Suprapubic skin (tissue), 4 donors: ENCODE measurements around the gene KIF12. TPM values are rescaled to one million over a fixed set of nuclear protein-coding genes. Genes with fewer than 3 reads are reported as not detected.
A peak's percentile ranks its signal among the peaks of the same experiment; 100 is the strongest.

Source experiments
- DNase-seq, 2 donors: peaks; one replicate each; pipeline ENCODE4 v3.0.0-alpha.2; 2019; ENCODE audit warnings: low spot score in 2 of 2
- H3K27ac ChIP-seq: fragments of 200-600 bp; sonication (generic); one replicate; pipeline ENCODE4 v1.5.1; 2019
- H3K27me3 ChIP-seq: fragments of 200-600 bp; sonication (generic); one replicate; pipeline ENCODE4 v1.5.1; 2019
- H3K36me3 ChIP-seq: fragments of 200-600 bp; sonication (generic); one replicate; pipeline ENCODE4 v1.5.1; 2019
- H3K4me1 ChIP-seq: fragments of 200-600 bp; sonication (generic); one replicate; pipeline ENCODE4 v1.5.1; 2019
- H3K4me3 ChIP-seq: fragments of 200-600 bp; sonication (generic); one replicate; pipeline ENCODE4 v1.5.1; 2019; ENCODE audit warnings: mild to moderate bottlenecking
- H3K9me3 ChIP-seq: fragments of 200-600 bp; sonication (generic); one replicate; pipeline ENCODE4 v1.5.1; 2019
- EP300 ChIP-seq: sonication (generic); formaldehyde crosslinking; IDR thresholded peaks from one replicate; pipeline ENCODE4 v1.6.1; 2017; ENCODE audit warnings: antibody characterized with exemption
- POLR2A ChIP-seq, 2 donors: fragments of 450-650 bp; IDR thresholded peaks; one replicate each; pipeline ENCODE4 v1.6.1; 2017; ENCODE audit warnings: antibody characterized with exemption in 2 of 2, mild to moderate bottlenecking in 2 of 2, moderate library complexity in 2 of 2
- POLR2AphosphoS5 ChIP-seq, 3 donors: sonication (generic); formaldehyde crosslinking; IDR thresholded peaks; one replicate each; pipeline ENCODE4 v1.6.1; 2017; ENCODE audit warnings: antibody characterized with exemption in 3 of 3
- WGBS: methylation state at CpG from one replicate; pipeline ENCODE4 v1.1.5; 2018; 5-methylcytosine and 5-hydroxymethylcytosine counted together
- total RNA-seq, 4 donors: library from RNA; depleted of rRNA; stranded (reverse); fragments of >200 nt; gene quantifications; one replicate each; pipeline ENCODE4 v1.1.0, GENCODE V29; 2016
- TF ChIP-seq, protein P1 (sequence below), 2 donors: fragments of 200-600 bp in 1 of 2; fragments of 450-650 bp in 1 of 2; sonication (generic) in 1 of 2; IDR thresholded peaks; one replicate each; pipeline ENCODE4 v1.5.1; 2016 to 2019; ENCODE audit warnings: antibody characterized with exemption in 2 of 2, mild to moderate bottlenecking in 1 of 2, moderate library complexity in 1 of 2

KIF12 gene
- total RNA-seq, 4 donors from 2014 or later = 1.1 to 3.1 (median 2.1) TPM

GRCh38 chr9:114124666-114125475, 25.8 kb upstream of the KIF12 start:
- Histone ChIP-seq H3K27ac (no peak overlapping the region), H3K9me3 (peaks cover 5% of the 10 kb centered on the region), H3K27me3 (no peaks in the 10 kb centered on the region), H3K4me3 (no peak overlapping the region), H3K4me1 (no peaks in the 10 kb centered on the region), H3K36me3 (no peaks in the 10 kb centered on the region)
- TF ChIP-seq POLR2A (IDR thresholded peaks at IDR 0.05) (no peak), POLR2AphosphoS5 (IDR thresholded peaks at IDR 0.05) (no peak)
- 91% methylated on average over 13 of the region's 13 CpGs for WGBS
- DNase-seq = no peak

DNA sequence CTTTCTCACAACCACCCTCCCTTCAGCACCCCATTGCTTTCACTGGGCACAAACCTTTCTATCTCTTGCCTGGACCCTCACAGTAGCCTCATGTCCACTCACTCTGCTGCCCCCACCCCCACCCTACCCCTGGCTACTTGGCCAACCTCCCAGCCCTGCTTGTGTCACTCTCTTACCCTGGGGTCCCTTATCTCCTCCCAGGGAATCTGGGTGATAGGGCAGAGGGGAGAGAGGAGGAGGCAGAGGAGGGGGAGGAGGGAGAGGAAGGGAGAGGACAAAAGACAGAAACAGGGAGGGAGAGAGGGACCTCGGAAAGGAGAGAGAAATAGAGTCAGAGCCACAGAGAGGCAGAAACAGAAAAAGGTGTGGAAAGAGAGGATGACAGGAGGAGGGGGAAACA, 25.0 kb upstream of the KIF12 start:
- Histone ChIP-seq H3K4me3 (no peak overlapping the region), H3K36me3 (no peaks in the 10 kb centered on the region), H3K9me3 (peaks cover 5% of the 10 kb centered on the region), H3K4me1 (no peaks in the 10 kb centered on the region), H3K27ac (no peak overlapping the region), H3K27me3 (no peaks in the 10 kb centered on the region)
- no peak for DNase-seq
- WGBS = 56% methylated on average over 1 of the region's 1 CpG
- TF ChIP-seq POLR2AphosphoS5 (IDR thresholded peaks at IDR 0.05) (no peak), EP300 (no peak), POLR2A (IDR thresholded peaks at IDR 0.05) (no peak)
- TF ChIP-seq, protein P1, sequence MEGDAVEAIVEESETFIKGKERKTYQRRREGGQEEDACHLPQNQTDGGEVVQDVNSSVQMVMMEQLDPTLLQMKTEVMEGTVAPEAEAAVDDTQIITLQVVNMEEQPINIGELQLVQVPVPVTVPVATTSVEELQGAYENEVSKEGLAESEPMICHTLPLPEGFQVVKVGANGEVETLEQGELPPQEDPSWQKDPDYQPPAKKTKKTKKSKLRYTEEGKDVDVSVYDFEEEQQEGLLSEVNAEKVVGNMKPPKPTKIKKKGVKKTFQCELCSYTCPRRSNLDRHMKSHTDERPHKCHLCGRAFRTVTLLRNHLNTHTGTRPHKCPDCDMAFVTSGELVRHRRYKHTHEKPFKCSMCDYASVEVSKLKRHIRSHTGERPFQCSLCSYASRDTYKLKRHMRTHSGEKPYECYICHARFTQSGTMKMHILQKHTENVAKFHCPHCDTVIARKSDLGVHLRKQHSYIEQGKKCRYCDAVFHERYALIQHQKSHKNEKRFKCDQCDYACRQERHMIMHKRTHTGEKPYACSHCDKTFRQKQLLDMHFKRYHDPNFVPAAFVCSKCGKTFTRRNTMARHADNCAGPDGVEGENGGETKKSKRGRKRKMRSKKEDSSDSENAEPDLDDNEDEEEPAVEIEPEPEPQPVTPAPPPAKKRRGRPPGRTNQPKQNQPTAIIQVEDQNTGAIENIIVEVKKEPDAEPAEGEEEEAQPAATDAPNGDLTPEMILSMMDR (IDR thresholded peaks at IDR 0.05) = no peak

DNA sequence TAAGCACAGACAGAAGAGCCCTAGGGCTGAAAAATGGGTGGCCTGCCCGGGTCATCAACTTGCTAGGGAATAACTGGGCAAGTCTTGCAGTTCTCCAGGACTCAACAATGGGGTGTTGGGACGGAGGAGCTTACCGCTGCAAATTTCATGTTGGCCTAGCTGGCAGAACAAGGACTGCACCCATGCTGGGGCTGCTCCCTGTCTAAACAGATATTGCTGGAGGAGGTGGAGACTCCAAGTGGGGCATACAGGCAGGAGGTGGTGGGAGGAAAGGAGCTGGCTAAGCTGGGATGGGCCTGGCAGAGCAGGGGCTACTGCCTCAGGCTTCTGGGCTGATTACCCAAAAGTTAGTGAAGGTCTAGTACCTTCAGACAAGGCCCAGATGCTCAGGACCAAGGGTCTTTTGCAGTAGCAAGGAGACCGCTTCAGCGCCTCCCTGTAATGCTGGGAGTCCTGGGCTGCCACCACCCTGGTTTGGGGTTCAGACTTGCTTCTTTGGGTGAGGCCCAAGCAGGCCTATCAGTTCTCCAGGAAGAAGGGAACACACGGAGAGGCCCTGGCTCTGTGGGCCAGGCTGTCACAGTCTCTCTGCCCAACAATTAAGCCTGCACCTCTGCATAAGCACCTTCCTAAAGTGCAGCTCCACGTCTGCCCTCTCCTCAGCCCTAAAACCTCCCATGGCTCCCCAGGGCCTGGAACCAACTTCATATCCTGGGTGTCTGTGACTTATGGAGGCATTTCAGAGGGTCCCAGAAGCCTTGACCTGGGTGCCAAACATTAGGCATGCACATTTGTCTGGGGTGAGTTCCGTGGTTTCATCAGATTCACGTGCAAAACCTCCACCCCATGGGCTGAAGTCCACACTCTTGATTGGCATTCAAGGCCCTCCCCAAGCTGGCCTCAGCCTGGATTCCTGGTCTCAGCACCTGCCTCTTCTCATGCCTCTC, 24.2 kb upstream of the KIF12 start:
- 85% methylated on average over 9 of the region's 9 CpGs for WGBS
- H3K4me1 ChIP-seq = no peaks in the 10 kb centered on the region
- TF ChIP-seq EP300 (no peak), POLR2AphosphoS5 (IDR thresholded peaks at IDR 0.05) (no peak), POLR2A (IDR thresholded peaks at IDR 0.05) (no peak)
- TF ChIP-seq, protein P1 (IDR thresholded peaks at IDR 0.05) = no peak

GRCh38 chr9:114122136-114123027, 23.3 kb upstream of the KIF12 start:
- H3K36me3 ChIP-seq = no peaks in the 10 kb centered on the region
- H3K4me3 ChIP-seq = no peak overlapping the region
- H3K9me3 ChIP-seq = peaks cover under 1% of the 10 kb centered on the region
- no peak overlapping the region for H3K27ac ChIP-seq
- peaks cover 4% of the 10 kb centered on the region for H3K27me3 ChIP-seq
- no peak for DNase-seq
- WGBS = 69% methylated on average over 5 of the region's 9 CpGs
- H3K4me1 ChIP-seq = no peaks in the 10 kb centered on the region
- TF ChIP-seq, protein P1 (IDR thresholded peaks at IDR 0.05) = no peak
- TF ChIP-seq POLR2AphosphoS5 (IDR thresholded peaks at IDR 0.05) (no peak), POLR2A (IDR thresholded peaks at IDR 0.05) (no peak), EP300 (no peak)

More for the DNA sequence above, 24.2 kb upstream of the KIF12 start:
- H3K27me3 ChIP-seq = peaks cover 4% of the 10 kb centered on the region
- no peaks in the 10 kb centered on the region for H3K36me3 ChIP-seq
- H3K27ac ChIP-seq = no peak overlapping the region
- H3K9me3 ChIP-seq = peaks cover 5% of the 10 kb centered on the region
- peak in 1 of 2 donors; percentile 37 for DNase-seq
- no peak overlapping the region for H3K4me3 ChIP-seq
